Superior temporal gyrus (tissue), 1 donor: ENCODE results near the gene ATRIP.
A peak's percentile ranks its signal among the peaks of the same experiment; 100 is the strongest.

Experiments
- DNase-seq: peaks from one replicate; pipeline ENCODE4 v3.0.0-alpha.2; 2016; ENCODE audit errors: extremely low spot score

Gene ATRIP

GRCh38 chr3:48409291-48410201 is 37.0 kb upstream of the ATRIP start:
- DNase-seq = no peak

GRCh38 chr3:48410205-48411040 is 36.1 kb upstream of the ATRIP start:
- DNase-seq = no peak

- no peak for DNase-seq
Measured at GRCh38 chr3:48411041-48411588, 35.4 kb upstream of the ATRIP start.

- no peak for DNase-seq
Measured at GRCh38 chr3:48411606-48412374, 34.7 kb upstream of the ATRIP start.

GRCh38 chr3:48412375-48413001 is 34.0 kb upstream of the ATRIP start:
- DNase-seq = no peak

GRCh38 chr3:48413086-48413485 is 33.5 kb upstream of the ATRIP start:
- DNase-seq = no peak

GRCh38 chr3:48413611-48414010 is 32.9 kb upstream of the ATRIP start:
- no peak for DNase-seq

- peak; percentile 52 for DNase-seq
Measured at GRCh38 chr3:48414376-48415250, 31.9 kb upstream of the ATRIP start.

GRCh38 chr3:48415251-48415953 is 31.1 kb upstream of the ATRIP start:
- DNase-seq = no peak

- DNase-seq = no peak
Measured at GRCh38 chr3:48416091-48416505, 30.4 kb upstream of the ATRIP start.

- DNase-seq = no peak
Measured at GRCh38 chr3:48416546-48416945, 30.0 kb upstream of the ATRIP start.

- DNase-seq = no peak
Measured at GRCh38 chr3:48417529-48418108, 28.9 kb upstream of the ATRIP start.

- DNase-seq = no peak
Measured at GRCh38 chr3:48418140-48418539, 28.4 kb upstream of the ATRIP start.

GRCh38 chr3:48418651-48419050 is 27.9 kb upstream of the ATRIP start:
- DNase-seq = no peak

- no peak for DNase-seq
Measured at GRCh38 chr3:48419149-48419548, 27.4 kb upstream of the ATRIP start.

GRCh38 chr3:48419597-48419996 is 26.9 kb upstream of the ATRIP start:
- no peak for DNase-seq

GRCh38 chr3:48420561-48420960 is 26.0 kb upstream of the ATRIP start:
- no peak for DNase-seq

GRCh38 chr3:48422272-48422671 is 24.3 kb upstream of the ATRIP start:
- no peak for DNase-seq

- DNase-seq = no peak
Measured at GRCh38 chr3:48422681-48423080, 23.9 kb upstream of the ATRIP start.
